HCT116 (cell line): ENCODE data around the gene C4orf54. TPM values are rescaled to one million over a fixed set of nuclear protein-coding genes. Genes with fewer than 3 reads are reported as not detected.

ENCODE experiments used
- ATAC-seq: fragments of 200-7000 bp; cut with Tn5 transposase; 2 replicates; pipeline ENCODE4 v1.9.1; 2020; ENCODE audit warnings: mild to moderate bottlenecking, moderate library complexity
- BruUV-seq: library from RNA; stranded (reverse); fragments of 400-500 nt; replicated peaks from 2 replicates; lab custom pipeline; 2021; lab: Mats Ljungman, UMichigan
- CTCF ChIA-PET: fragments of 300-600 bp; sonication (Branson Sonifier 250); formaldehyde crosslinking; loops from one replicate; lab custom pipeline; 2021; ENCODE audit warnings: antibody characterized with exemption; lab: Charles Lee
- POLR2A ChIA-PET: fragments of 300-600, 350-600 bp; sonication (Branson Sonifier 250); formaldehyde crosslinking; loops from one replicate; lab custom pipeline; 2021; ENCODE audit warnings: antibody characterized with exemption; lab: Charles Lee
- RAD21 ChIA-PET, 2 experiments: fragments of 300-600 bp; sonication (Branson Sonifier 250); formaldehyde crosslinking; loops; one replicate each; lab custom pipeline; 2023; ENCODE audit warnings: low total read pairs in 2 of 2; ENCODE audit not compliant: uncharacterized antibody in 2 of 2, unreplicated experiment in 2 of 2, low non-redundant PET in 1 of 2; lab: Charles Lee
- DNase-seq: peaks from one replicate; pipeline ENCODE4 v3.0.0-alpha.2; 2010; ENCODE audit warnings: low read depth, low spot score
- H2AFZ ChIP-seq: fragments of 200-600 bp; shearing (Covaris generic), sonication (generic); 2 replicates; pipeline ENCODE4 v1.6.1; 2017; ENCODE audit warnings: low read depth, mixed run types, mixed read lengths, antibody characterized with exemption, low read length; ENCODE audit not compliant: poor library complexity, severe bottlenecking
- H3K27ac ChIP-seq: 2 replicates; pipeline ENCODE4 v1.5.1; 2012; ENCODE audit warnings: low read depth, low read length
- H3K27me3 ChIP-seq: fragments of 200-600 bp; sonication (generic); 2 replicates; pipeline ENCODE4 v1.6.1; 2016; ENCODE audit warnings: mixed run types, low read length, mixed read lengths; ENCODE audit not compliant: insufficient read depth
- H3K36me3 ChIP-seq, 2 experiments: fragments of 200-500 bp in 1 of 2; fragments of 200-600 bp in 1 of 2; sonication (Bioruptor generic) in 1 of 2; sonication (generic) in 1 of 2; 2 replicates each; pipeline versions ENCODE4 v1.5.1 to v1.6.1; 2014 to 2016; ENCODE audit warnings: low read length in 2 of 2, inconsistent platforms in 1 of 2, mixed read lengths in 1 of 2, mixed run types in 1 of 2; ENCODE audit not compliant: insufficient read depth in 2 of 2, control insufficient read depth in 1 of 2
- H3K4me1 ChIP-seq, 2 experiments: fragments of 200-600 bp in 1 of 2; sonication (generic) in 1 of 2; 2 replicates each; pipeline versions ENCODE4 v1.5.1 to v1.6.1; 2012 to 2017; ENCODE audit warnings: low read length in 2 of 2, inconsistent platforms in 1 of 2, mild to moderate bottlenecking in 1 of 2, mixed read lengths in 1 of 2, mixed run types in 1 of 2, moderate library complexity in 1 of 2; ENCODE audit not compliant: insufficient read depth in 2 of 2, control insufficient read depth in 1 of 2
- H3K4me2 ChIP-seq: fragments of 200-600 bp; sonication (generic); 2 replicates; pipeline ENCODE4 v1.6.1; 2017; ENCODE audit warnings: mixed run types, low read length, mixed read lengths
- H3K4me3 ChIP-seq, 2 experiments: fragments of 200-600 bp in 1 of 2; sonication (generic) in 1 of 2; replicated peaks in 1 of 2; 2 replicates each; pipeline ENCODE4 v1.5.1; 2011 to 2016; ENCODE audit warnings: low read length in 2 of 2, control low read depth in 1 of 2, low read depth in 1 of 2, mild to moderate bottlenecking in 1 of 2, mixed read lengths in 1 of 2, mixed run types in 1 of 2
- H3K79me2 ChIP-seq: fragments of 200-600 bp; sonication (generic); 2 replicates; pipeline ENCODE4 v1.6.1; 2017; ENCODE audit warnings: mild to moderate bottlenecking, mixed run types, low read length, moderate library complexity, mixed read lengths; ENCODE audit not compliant: insufficient read depth
- H3K9ac ChIP-seq: fragments of 200-600 bp; sonication (generic); 2 replicates; pipeline ENCODE4 v1.6.1; 2016; ENCODE audit warnings: low read length, mixed read lengths
- H3K9me2 ChIP-seq: fragments of 200-600 bp; sonication (generic), shearing (Covaris generic); 2 replicates; pipeline ENCODE4 v1.6.1; 2017; ENCODE audit warnings: mixed run types, mild to moderate bottlenecking, moderate library complexity; ENCODE audit not compliant: insufficient read depth
- H3K9me3 ChIP-seq, 2 experiments: fragments of 200-500 bp in 1 of 2; fragments of 200-600 bp in 1 of 2; sonication (Bioruptor generic) in 1 of 2; sonication (generic) in 1 of 2; 2 replicates each; pipeline ENCODE4 v1.6.1; 2014 to 2017; ENCODE audit warnings: low read length in 2 of 2, mixed read lengths in 2 of 2, inconsistent platforms in 1 of 2, low read depth in 1 of 2, mild to moderate bottlenecking in 1 of 2, mixed run types in 1 of 2, moderate library complexity in 1 of 2; ENCODE audit not compliant: control insufficient read depth in 1 of 2, insufficient read depth in 1 of 2
- H4K20me1 ChIP-seq: fragments of 200-600 bp; sonication (generic), shearing (Covaris generic); 2 replicates; pipeline ENCODE4 v1.6.1; 2017; ENCODE audit warnings: mixed run types, mild to moderate bottlenecking, moderate library complexity; ENCODE audit not compliant: insufficient read depth
- ATF3 ChIP-seq: IDR thresholded peaks from 2 replicates; pipeline ENCODE4 v1.6.1; 2012
- CBX3 ChIP-seq: IDR thresholded peaks from 2 replicates; pipeline ENCODE4 v1.6.1; 2012; ENCODE audit warnings: low read depth
- CEBPB ChIP-seq: IDR thresholded peaks from 2 replicates; pipeline ENCODE4 v1.6.1; 2012; ENCODE audit warnings: low read depth
- CTCF ChIP-seq, 3 experiments: fragments of 200-600 bp in 1 of 3; sonication (generic) in 1 of 3; IDR thresholded peaks in 2 of 3; conservative IDR thresholded peaks in 1 of 3; 2 replicates each; pipeline ENCODE4 v1.5.1; 2012 to 2017; ENCODE audit warnings: low read depth in 2 of 3, low read length in 2 of 3, antibody characterized with exemption in 1 of 3, borderline replicate concordance in 1 of 3, control low read depth in 1 of 3, mild to moderate bottlenecking in 1 of 3, mixed read lengths in 1 of 3, mixed run types in 1 of 3, moderate library complexity in 1 of 3; ENCODE audit not compliant: insufficient read depth in 1 of 3
- EGR1 ChIP-seq: IDR thresholded peaks from 2 replicates; pipeline ENCODE4 v1.6.1; 2012; ENCODE audit warnings: low read depth
- ELF1 ChIP-seq: IDR thresholded peaks from 2 replicates; pipeline ENCODE4 v1.6.1; 2012; ENCODE audit warnings: low read depth, borderline replicate concordance
- EZH2 ChIP-seq: fragments of 200-600 bp; sonication (generic); IDR thresholded peaks from 2 replicates; pipeline ENCODE4 v1.6.1; 2017; ENCODE audit warnings: antibody characterized with exemption, mixed run types
- FOSL1 ChIP-seq: IDR thresholded peaks from 2 replicates; pipeline ENCODE4 v1.6.1; 2012; ENCODE audit warnings: low read depth
- MAX ChIP-seq: IDR thresholded peaks from 2 replicates; pipeline ENCODE4 v1.6.1; 2012
- POLR2A ChIP-seq: IDR thresholded peaks from 2 replicates; pipeline ENCODE4 v1.7.0; 2011; ENCODE audit warnings: borderline replicate concordance; ENCODE audit not compliant: insufficient read depth, insufficient read length; ENCODE audit errors: extremely low read depth
- POLR2AphosphoS5 ChIP-seq: IDR thresholded peaks from 2 replicates; pipeline ENCODE4 v1.6.1; 2011; ENCODE audit warnings: mild to moderate bottlenecking, low read depth, low read length, moderate library complexity
- REST ChIP-seq: IDR thresholded peaks from 2 replicates; pipeline ENCODE4 v1.6.1; 2012; ENCODE audit warnings: low read depth
- SIN3A ChIP-seq: IDR thresholded peaks from 2 replicates; pipeline ENCODE4 v1.6.1; 2012; ENCODE audit warnings: low read depth
- SP1 ChIP-seq: IDR thresholded peaks from 2 replicates; pipeline ENCODE4 v1.6.1; 2012; ENCODE audit warnings: low read depth
- TCF7L2 ChIP-seq: IDR thresholded peaks from 2 replicates; pipeline ENCODE4 v1.7.0; 2011; ENCODE audit warnings: borderline replicate concordance, inconsistent platforms; ENCODE audit not compliant: insufficient read depth, insufficient read length; ENCODE audit errors: extremely low read depth
- intact Hi-C: fragments of 100-400 bp; cut with micrococcal nuclease; formaldehyde crosslinking; loops from 2 replicates; pipeline ENCODE4 v1.10.0; 2022
- total RNA-seq: library from RNA; stranded (reverse); gene quantifications from one replicate; pipeline ENCODE4 v1.2.1, GENCODE V29; 2021; ENCODE audit not compliant: unreplicated experiment

Gene C4orf54
- total RNA-seq, 1 experiment from 2014 or later: not detected

- intact Hi-C loops: no loop called here
- no peak overlapping the region for H2AFZ ChIP-seq
- POLR2A ChIA-PET: no interaction called here
- no TSS peak for BruUV-seq
- no peak for TF ChIP-seq FOSL1
- no peak for TF ChIP-seq CTCF (IDR thresholded peaks at IDR 0.05 in 2 of 3, conservative IDR thresholded peaks at IDR 0.05 in 1 of 3; ENCODE audit: borderline replicate concordance in 1 of 3, insufficient read depth in 1 of 3, low read depth in 2 of 3, low read length in 2 of 3)
- TF ChIP-seq MAX: no peak
- no peak for TF ChIP-seq CEBPB
- TF ChIP-seq SIN3A: no peak
- TF ChIP-seq POLR2A: no peak
- no peak for TF ChIP-seq ELF1
- no peak for TF ChIP-seq SP1
- TF ChIP-seq ATF3: no peak
- RAD21 ChIA-PET: no interaction called here
- no peaks in the 10 kb centered on the region for H3K9me2 ChIP-seq
- H3K79me2 ChIP-seq: no peaks in the 10 kb centered on the region
- H3K27me3 ChIP-seq: no peaks in the 10 kb centered on the region
- H4K20me1 ChIP-seq: no peaks in the 10 kb centered on the region
- H3K36me3 ChIP-seq: no peaks in the 10 kb centered on the region
- no peak for DNase-seq
- no peaks in the 10 kb centered on the region for H3K4me1 ChIP-seq
- no peak for ATAC-seq
- H3K9ac ChIP-seq: no peak overlapping the region
- CTCF ChIA-PET: no interaction called here
- H3K9me3 ChIP-seq: no peaks in the 10 kb centered on the region
- no peak overlapping the region for H3K4me2 ChIP-seq
- no peak overlapping the region for H3K4me3 ChIP-seq
- no peak overlapping the region for H3K27ac ChIP-seq
Measured at GRCh38 chr4:99637174-99637573, 20.5 kb downstream of the C4orf54 start.

- POLR2A ChIA-PET: no interaction called here
- H4K20me1 ChIP-seq: no peaks in the 10 kb centered on the region
- no peak overlapping the region for H3K9ac ChIP-seq
- no peak for ATAC-seq
- RAD21 ChIA-PET: no interaction called here
- no peak overlapping the region for H3K27ac ChIP-seq
- H3K79me2 ChIP-seq: no peaks in the 10 kb centered on the region
- CTCF ChIA-PET: no interaction called here
- H3K9me3 ChIP-seq: no peaks in the 10 kb centered on the region
- no peaks in the 10 kb centered on the region for H3K27me3 ChIP-seq
- DNase-seq: no peak
- H3K4me1 ChIP-seq: no peaks in the 10 kb centered on the region
- no peak overlapping the region for H2AFZ ChIP-seq
- H3K4me3 ChIP-seq: no peak overlapping the region
- H3K36me3 ChIP-seq: no peaks in the 10 kb centered on the region
- intact Hi-C loops: no loop called here
- H3K4me2 ChIP-seq: no peak overlapping the region
- no TSS peak for BruUV-seq
- no peaks in the 10 kb centered on the region for H3K9me2 ChIP-seq
- TF ChIP-seq ATF3 (no peak), SP1 (no peak), EZH2 (no peak), SIN3A (no peak), POLR2AphosphoS5 (no peak), ELF1 (no peak), REST (no peak), EGR1 (no peak), FOSL1 (no peak), CBX3 (no peak), TCF7L2 (no peak)
Measured at GRCh38 chr4:99636422-99636821, 21.2 kb downstream of the C4orf54 start.
